Measurements from ENCODE around the gene MLPH. TPM values are rescaled to one million over a fixed set of nuclear protein-coding genes. Genes with fewer than 3 reads are reported as not detected.

The MLPH gene
- total RNA-seq, 1 experiment from 2014 or later: 7.7 TPM

GRCh38 chr2:237603049-237603717 lies 116.1 kb downstream of the MLPH start:
- DNase-seq (ENCODE audit: low spot score): no peak

GRCh38 chr2:237603718-237604362 lies 116.8 kb downstream of the MLPH start:
- no peak for DNase-seq (ENCODE audit: low spot score)

- DNase-seq (ENCODE audit: low spot score): no peak
Measured at GRCh38 chr2:237604391-237604790, 117.3 kb downstream of the MLPH start.

Other genes starting within 250 kb of the MLPH start
- 202 and 204 TPM in 2 replicates for gene COL6A3, start 73.1 kb upstream of the MLPH start, total RNA-seq (2014; rRNA removed; shearing (Covaris generic))
- not detected in 2 replicates for gene PRLH, start 79.3 kb downstream of the MLPH start, total RNA-seq (2014; rRNA removed; shearing (Covaris generic))
- gene RAB17, start 103.5 kb downstream of the MLPH start, total RNA-seq (2014; rRNA removed; shearing (Covaris generic)): not detected in 2 replicates
- gene LRRFIP1, start 140.3 kb downstream of the MLPH start, total RNA-seq (2014; rRNA removed; shearing (Covaris generic)): 19.0 and 21.5 TPM in 2 replicates